Activated CD4-positive, alpha-beta T cell treated with anti-CD3 and anti-CD28 coated beads, Interleukin-2, amount 10 ng/mL, durations not matched to agents 24 days and 14 days (primary cell): Measurements from ENCODE around the gene GSE1. TPM values are rescaled to one million over a fixed set of nuclear protein-coding genes. Genes with fewer than 3 reads are reported as not detected.

Source experiments
- DNase-seq: peaks from one replicate; pipeline ENCODE4 v3.0.0; 2022
- H3K27ac Mint-ChIP-seq: one replicate; pipeline ENCODE4 v1.8.0; 2022; ENCODE audit warnings: mild to moderate bottlenecking, mixed read lengths
- H3K27me3 Mint-ChIP-seq: one replicate; pipeline ENCODE4 v1.8.0; 2022; ENCODE audit warnings: mixed read lengths
- H3K36me3 Mint-ChIP-seq: one replicate; pipeline ENCODE4 v1.8.0; 2022; ENCODE audit warnings: low read depth, mild to moderate bottlenecking, mixed read lengths
- H3K4me1 Mint-ChIP-seq: one replicate; pipeline ENCODE4 v1.8.0; 2021; ENCODE audit warnings: mixed read lengths
- H3K4me3 Mint-ChIP-seq: one replicate; pipeline ENCODE4 v1.8.0; 2022; ENCODE audit warnings: mild to moderate bottlenecking, moderate library complexity, mixed read lengths
- H3K9me3 Mint-ChIP-seq: one replicate; pipeline ENCODE4 v1.8.0; 2021; ENCODE audit warnings: mixed read lengths
- intact Hi-C: fragments of 100-400 bp; cut with micrococcal nuclease; formaldehyde crosslinking; loops from one replicate; pipeline ENCODE4 v1.15.1; 2023
- total RNA-seq: library from RNA; stranded (reverse); gene quantifications from 2 replicates; pipeline ENCODE4 v1.2.3, GENCODE V29; 2022

Gene GSE1
- total RNA-seq, 1 donor from 2014 or later: 37.5 TPM

DNA sequence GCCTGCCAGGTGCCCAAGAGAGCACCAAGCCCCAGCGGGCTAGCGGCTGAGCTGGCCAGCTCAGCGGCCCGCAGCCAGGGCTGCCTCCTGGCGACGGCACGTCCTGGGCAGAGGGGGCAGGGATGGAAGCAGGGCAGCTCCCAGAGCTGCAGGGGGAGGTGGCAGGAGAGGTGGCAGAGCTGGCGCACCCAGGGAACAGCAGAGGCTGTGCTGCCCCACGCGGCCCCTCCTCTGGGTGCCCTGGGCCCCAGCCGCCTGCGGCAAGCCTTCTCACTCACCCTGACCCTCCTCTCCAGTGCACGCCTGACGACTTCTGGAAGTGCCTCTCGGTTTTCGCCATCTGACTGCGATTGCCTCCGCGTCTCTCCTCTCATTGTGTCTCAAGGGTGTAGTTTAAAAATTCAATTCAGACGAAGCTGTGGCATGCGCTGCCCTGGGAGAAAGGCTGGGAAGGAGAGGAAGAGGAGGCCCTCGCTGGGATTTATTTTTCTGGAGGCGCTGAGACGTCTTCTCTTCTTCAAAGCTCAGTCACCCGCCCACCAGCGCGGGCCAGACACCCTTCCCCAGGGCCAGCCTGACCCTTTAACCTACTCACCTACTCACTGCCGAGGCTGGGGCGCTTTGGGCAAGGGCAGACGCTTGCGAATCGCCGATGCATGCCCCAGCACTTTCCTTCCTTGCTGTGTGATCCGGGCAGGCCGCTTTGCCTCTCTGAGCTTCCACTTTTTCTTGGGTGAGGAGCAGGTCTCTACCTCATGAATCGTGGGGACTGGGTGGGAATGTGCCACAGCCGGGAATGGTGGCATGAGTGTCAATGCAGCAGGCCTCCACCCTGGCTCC is 24.9 kb downstream of the GSE1 start:
- Mint-ChIP-seq H3K36me3 (no peaks in the 10 kb centered on the region), H3K27ac (no peak overlapping the region), H3K27me3 (no peaks in the 10 kb centered on the region), H3K4me1 (no peaks in the 10 kb centered on the region), H3K4me3 (no peak overlapping the region), H3K9me3 (no peaks in the 10 kb centered on the region)
- DNase-seq: no peak
- intact Hi-C loops: no loop called here

GRCh38 chr16:85638695-85639409 is 25.7 kb downstream of the GSE1 start:
- H3K4me1 Mint-ChIP-seq: no peaks in the 10 kb centered on the region
- H3K27ac Mint-ChIP-seq: no peak overlapping the region
- intact Hi-C loops: no loop called here
- H3K9me3 Mint-ChIP-seq: no peaks in the 10 kb centered on the region
- no peaks in the 10 kb centered on the region for H3K27me3 Mint-ChIP-seq
- no peaks in the 10 kb centered on the region for H3K36me3 Mint-ChIP-seq
- no peak overlapping the region for H3K4me3 Mint-ChIP-seq
- no peak for DNase-seq

DNA sequence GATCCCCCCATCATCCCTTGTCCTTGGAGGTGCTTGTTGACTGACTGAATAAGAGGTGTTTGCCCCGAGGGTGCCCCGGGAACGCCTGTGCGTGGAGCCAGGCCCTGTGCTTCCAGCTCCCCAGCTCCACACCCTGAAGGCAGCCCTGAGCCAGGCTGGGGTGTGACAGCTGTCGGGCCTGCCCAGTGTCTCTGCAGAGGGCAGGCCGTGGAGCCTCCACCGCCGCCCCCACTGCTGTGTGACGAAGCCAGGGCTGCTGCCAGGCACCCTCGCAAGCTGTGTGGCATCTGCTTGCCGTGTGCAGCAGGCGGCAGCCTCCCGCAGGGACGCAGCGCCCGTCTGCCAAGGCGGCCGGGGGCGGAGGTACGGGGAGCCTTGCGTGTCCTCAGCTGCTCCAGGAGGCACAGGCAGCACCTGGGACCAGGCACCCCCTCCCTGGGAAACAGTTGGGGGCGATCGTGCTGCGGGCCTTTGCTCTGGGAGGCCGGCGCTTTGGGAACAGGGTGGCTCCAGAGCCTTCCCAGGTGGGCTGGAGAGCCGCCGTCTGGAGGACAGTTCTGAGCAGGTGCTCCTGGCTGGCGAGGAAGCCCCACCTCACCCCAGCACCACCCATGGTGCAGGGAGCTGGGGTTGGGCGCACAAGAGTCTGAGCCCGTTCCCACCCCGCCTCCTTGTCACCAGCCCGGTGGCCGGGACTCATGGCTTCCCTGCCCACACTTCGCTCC is 26.6 kb downstream of the GSE1 start:
- Mint-ChIP-seq H3K27ac (no peak overlapping the region), H3K36me3 (no peaks in the 10 kb centered on the region), H3K27me3 (no peaks in the 10 kb centered on the region)

GRCh38 chr16:85640254-85640558 is 27.1 kb downstream of the GSE1 start:
- DNase-seq: no peak
- Mint-ChIP-seq H3K27ac (no peak overlapping the region), H3K4me3 (no peak overlapping the region), H3K4me1 (peaks cover 2% of the 10 kb centered on the region), H3K36me3 (no peaks in the 10 kb centered on the region), H3K9me3 (no peaks in the 10 kb centered on the region), H3K27me3 (no peaks in the 10 kb centered on the region)
- intact Hi-C loops: no loop called here

More for the DNA sequence above, 26.6 kb downstream of the GSE1 start:
- intact Hi-C loops: no loop called here
- DNase-seq: no peak
- Mint-ChIP-seq H3K4me3 (no peak overlapping the region), H3K9me3 (no peaks in the 10 kb centered on the region), H3K4me1 (peaks cover 2% of the 10 kb centered on the region)

GRCh38 chr16:85640585-85640984 is 27.5 kb downstream of the GSE1 start:
- no peaks in the 10 kb centered on the region for H3K9me3 Mint-ChIP-seq
- intact Hi-C loops: no loop called here
- H3K4me1 Mint-ChIP-seq: peaks cover 2% of the 10 kb centered on the region
- H3K27ac Mint-ChIP-seq: no peak overlapping the region
- no peaks in the 10 kb centered on the region for H3K27me3 Mint-ChIP-seq
- no peaks in the 10 kb centered on the region for H3K36me3 Mint-ChIP-seq
- H3K4me3 Mint-ChIP-seq: no peak overlapping the region
- no peak for DNase-seq

- no peak overlapping the region for H3K4me3 Mint-ChIP-seq
- H3K27me3 Mint-ChIP-seq: no peaks in the 10 kb centered on the region
- no peak overlapping the region for H3K27ac Mint-ChIP-seq
- DNase-seq: no peak
- intact Hi-C loops: no loop called here
- no peaks in the 10 kb centered on the region for H3K9me3 Mint-ChIP-seq
- no peaks in the 10 kb centered on the region for H3K36me3 Mint-ChIP-seq
- peaks cover 2% of the 10 kb centered on the region for H3K4me1 Mint-ChIP-seq
Observed at GRCh38 chr16:85641305-85641704, 28.2 kb downstream of the GSE1 start.

DNA sequence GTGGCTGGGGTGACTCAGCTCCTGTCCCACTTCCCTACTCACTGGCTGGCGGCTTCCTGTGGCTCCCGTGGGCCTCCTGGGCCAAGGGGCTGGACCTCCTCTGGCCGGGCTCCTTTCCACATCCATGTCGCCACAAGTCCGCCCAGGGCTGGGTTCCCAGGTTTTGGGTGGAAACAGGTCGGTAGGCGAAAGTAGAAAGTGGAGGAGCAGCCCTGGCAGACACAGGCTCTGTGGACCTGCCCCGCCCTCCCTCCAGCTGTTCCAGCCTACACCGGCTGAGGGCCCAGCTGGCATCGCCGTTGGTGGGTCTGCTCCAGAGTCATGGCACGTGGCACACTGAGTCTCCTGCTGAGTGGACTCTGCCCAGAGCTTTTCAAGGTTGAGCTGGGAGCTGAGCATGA is 28.7 kb downstream of the GSE1 start:
- no peak overlapping the region for H3K4me3 Mint-ChIP-seq
- no peaks in the 10 kb centered on the region for H3K36me3 Mint-ChIP-seq
- H3K4me1 Mint-ChIP-seq: peaks cover 2% of the 10 kb centered on the region
- no peaks in the 10 kb centered on the region for H3K9me3 Mint-ChIP-seq
- intact Hi-C loops: no loop called here
- no peak for DNase-seq
- no peaks in the 10 kb centered on the region for H3K27me3 Mint-ChIP-seq
- H3K27ac Mint-ChIP-seq: no peak overlapping the region

DNA sequence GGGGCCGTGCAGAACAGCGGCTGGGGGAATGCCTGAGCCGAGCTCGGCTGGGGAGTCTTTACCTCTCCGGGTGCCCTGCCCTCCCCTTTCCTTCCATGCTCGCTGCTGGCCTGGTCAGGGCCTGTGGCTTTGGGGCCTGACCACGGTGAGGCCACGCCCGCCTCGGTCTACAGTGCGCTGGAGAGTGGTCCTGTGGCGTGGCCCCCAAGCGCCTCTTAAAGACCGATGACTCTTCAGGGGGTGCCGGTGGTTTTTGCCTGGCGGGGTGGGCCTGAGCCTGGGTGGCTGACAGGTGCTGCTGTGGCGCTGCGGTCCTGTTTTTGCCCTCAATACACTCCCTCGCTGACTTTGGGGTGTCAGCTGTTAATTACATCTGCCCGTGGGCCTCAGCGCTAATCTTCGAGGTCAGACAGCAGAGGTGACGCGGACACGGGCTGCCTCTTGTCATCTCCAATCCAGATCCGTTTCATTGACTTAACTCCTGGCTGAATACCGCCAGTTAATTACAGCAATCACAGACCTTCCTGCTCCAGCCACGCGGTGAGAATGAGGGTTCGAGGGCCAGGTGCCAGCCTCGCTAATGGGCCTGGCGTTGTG is 29.7 kb downstream of the GSE1 start:
- Mint-ChIP-seq H3K9me3 (no peaks in the 10 kb centered on the region), H3K4me1 (peaks cover 2% of the 10 kb centered on the region), H3K27ac (no peak overlapping the region), H3K27me3 (no peaks in the 10 kb centered on the region), H3K36me3 (no peaks in the 10 kb centered on the region), H3K4me3 (no peak overlapping the region)
- DNase-seq: no peak
- intact Hi-C loops: no loop called here

DNA sequence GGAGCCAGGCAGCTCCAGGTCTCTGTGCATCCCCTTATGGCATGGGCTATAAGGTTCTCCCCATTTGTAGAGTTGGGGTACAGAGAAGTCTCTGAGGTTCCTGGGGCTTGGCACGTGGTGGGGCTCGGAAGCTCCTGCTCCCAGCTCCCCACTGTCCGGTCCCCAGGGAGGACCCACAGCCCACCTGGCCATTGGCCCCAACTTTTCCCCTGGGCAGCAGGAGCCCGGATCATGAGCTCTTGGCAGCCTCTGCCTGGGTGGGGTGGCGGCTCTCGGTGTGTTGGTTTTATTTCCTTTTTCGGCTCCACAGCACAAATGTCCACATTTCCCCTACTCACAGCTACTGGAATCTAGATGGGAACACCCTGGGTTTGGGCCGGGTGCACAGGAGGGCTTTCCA is 30.5 kb downstream of the GSE1 start:
- Mint-ChIP-seq H3K9me3 (no peaks in the 10 kb centered on the region), H3K27me3 (no peaks in the 10 kb centered on the region), H3K27ac (no peak overlapping the region), H3K4me3 (no peak overlapping the region), H3K36me3 (no peaks in the 10 kb centered on the region), H3K4me1 (peaks cover 2% of the 10 kb centered on the region)
- intact Hi-C loops: no loop called here
- no peak for DNase-seq

- intact Hi-C loops: no loop called here
- no peaks in the 10 kb centered on the region for H3K36me3 Mint-ChIP-seq
- no peaks in the 10 kb centered on the region for H3K27me3 Mint-ChIP-seq
- no peaks in the 10 kb centered on the region for H3K9me3 Mint-ChIP-seq
- H3K4me3 Mint-ChIP-seq: no peak overlapping the region
- no peak overlapping the region for H3K27ac Mint-ChIP-seq
- H3K4me1 Mint-ChIP-seq: peaks cover 2% of the 10 kb centered on the region
- no peak for DNase-seq
Observed at GRCh38 chr16:85644093-85644712, 31.1 kb downstream of the GSE1 start.

DNA sequence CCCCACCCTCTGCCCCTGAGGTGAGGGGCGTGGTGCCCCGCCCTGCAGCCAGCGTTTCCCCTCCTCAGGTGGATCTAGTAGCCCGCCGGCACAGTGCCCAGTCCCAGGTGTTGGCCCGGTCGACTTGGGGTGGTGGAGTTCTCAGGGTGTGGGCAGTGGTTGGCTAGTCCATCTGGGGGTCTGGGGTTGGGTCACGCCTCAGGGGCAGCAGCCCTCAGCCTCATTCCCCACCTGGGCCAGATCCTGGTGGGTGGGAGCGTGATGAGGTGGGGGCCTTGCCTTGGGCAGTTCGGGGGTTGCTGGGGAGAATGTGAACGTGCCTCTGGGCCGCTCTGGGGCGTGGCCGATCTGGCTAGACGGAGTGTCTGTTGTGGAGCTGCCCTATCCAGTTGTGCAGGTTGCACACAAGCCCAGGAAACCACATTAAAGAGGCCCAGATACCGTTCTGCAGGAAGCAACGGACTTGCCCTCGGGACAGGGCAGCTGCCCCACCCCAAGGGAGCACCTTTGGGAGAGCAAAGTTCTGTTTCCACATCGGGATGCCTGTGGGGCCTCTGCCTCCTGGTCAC is 32.0 kb downstream of the GSE1 start:
- Mint-ChIP-seq H3K4me1 (peaks cover 2% of the 10 kb centered on the region), H3K27me3 (no peaks in the 10 kb centered on the region), H3K4me3 (no peak overlapping the region), H3K9me3 (no peaks in the 10 kb centered on the region), H3K36me3 (no peaks in the 10 kb centered on the region), H3K27ac (no peak overlapping the region)
- intact Hi-C loops: no loop called here
- no peak for DNase-seq

- intact Hi-C loops: no loop called here
- Mint-ChIP-seq H3K4me3 (no peak overlapping the region), H3K27ac (no peak overlapping the region), H3K36me3 (no peaks in the 10 kb centered on the region), H3K4me1 (peaks cover 2% of the 10 kb centered on the region), H3K9me3 (no peaks in the 10 kb centered on the region), H3K27me3 (no peaks in the 10 kb centered on the region)
- DNase-seq: no peak
Observed at GRCh38 chr16:85646358-85646907, 33.3 kb downstream of the GSE1 start.

GRCh38 chr16:85646976-85647375 is 33.9 kb downstream of the GSE1 start:
- Mint-ChIP-seq H3K9me3 (no peaks in the 10 kb centered on the region), H3K4me3 (no peak overlapping the region), H3K27ac (no peak overlapping the region), H3K36me3 (no peaks in the 10 kb centered on the region), H3K4me1 (peaks cover 2% of the 10 kb centered on the region), H3K27me3 (no peaks in the 10 kb centered on the region)
- intact Hi-C loops: no loop called here
- no peak for DNase-seq
